Measurements from ENCODE around the gene PHF21B. TPM values are rescaled to one million over a fixed set of nuclear protein-coding genes. Genes with fewer than 3 reads are reported as not detected.
"Not testable (repeated sequence)": the region's sequence is repeated elsewhere in the genome, so short reads cannot be mapped to it uniquely, and the experiment has no call there.

Gene PHF21B
- total and polyA plus RNA-seq, 12 donors, result 0.07 to 0.98 (median 0.50) TPM; not detected in 4

DNA sequence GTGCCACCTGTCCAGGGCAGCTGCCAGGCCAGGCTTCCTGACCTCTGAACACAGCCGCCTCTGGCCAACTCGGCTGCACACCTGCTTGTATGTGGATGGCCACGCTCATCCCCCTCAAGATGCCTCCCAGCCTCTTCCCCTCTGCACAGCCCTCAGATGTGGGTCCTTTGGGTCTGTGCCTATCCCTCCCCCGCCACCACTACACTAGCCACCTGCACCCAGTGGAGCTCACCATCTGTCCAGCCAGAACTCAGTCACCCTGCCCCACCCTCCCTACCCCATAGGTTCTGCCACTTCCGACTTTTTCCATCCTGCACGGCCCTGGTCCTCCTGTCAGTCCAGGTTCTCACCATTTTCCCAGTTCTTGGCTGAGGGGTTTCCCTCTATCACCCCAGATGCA, 44.6 kb downstream of the PHF21B start:
- intact Hi-C loops (cut with DNase I), result no loop called here
- Histone ChIP-seq H3K4me1 (no peaks in the 10 kb centered on the region), H3K36me3 (no peaks in the 10 kb centered on the region), H3K27me3 (peaks cover 0 to 23% (median 0%) of the 10 kb centered on the region in 7 donors), H3K9me3 (no peaks in the 10 kb centered on the region), H3K27ac (no peak overlapping the region), H3K4me3 (no peak overlapping the region)
- WGBS, 2 donors, result 84 to 86% methylated on average over 6 of the region's 6 CpGs
- TF ChIP-seq, protein P1, sequence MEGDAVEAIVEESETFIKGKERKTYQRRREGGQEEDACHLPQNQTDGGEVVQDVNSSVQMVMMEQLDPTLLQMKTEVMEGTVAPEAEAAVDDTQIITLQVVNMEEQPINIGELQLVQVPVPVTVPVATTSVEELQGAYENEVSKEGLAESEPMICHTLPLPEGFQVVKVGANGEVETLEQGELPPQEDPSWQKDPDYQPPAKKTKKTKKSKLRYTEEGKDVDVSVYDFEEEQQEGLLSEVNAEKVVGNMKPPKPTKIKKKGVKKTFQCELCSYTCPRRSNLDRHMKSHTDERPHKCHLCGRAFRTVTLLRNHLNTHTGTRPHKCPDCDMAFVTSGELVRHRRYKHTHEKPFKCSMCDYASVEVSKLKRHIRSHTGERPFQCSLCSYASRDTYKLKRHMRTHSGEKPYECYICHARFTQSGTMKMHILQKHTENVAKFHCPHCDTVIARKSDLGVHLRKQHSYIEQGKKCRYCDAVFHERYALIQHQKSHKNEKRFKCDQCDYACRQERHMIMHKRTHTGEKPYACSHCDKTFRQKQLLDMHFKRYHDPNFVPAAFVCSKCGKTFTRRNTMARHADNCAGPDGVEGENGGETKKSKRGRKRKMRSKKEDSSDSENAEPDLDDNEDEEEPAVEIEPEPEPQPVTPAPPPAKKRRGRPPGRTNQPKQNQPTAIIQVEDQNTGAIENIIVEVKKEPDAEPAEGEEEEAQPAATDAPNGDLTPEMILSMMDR (IDR thresholded peaks at IDR 0.05), result no peak
- no peak for ATAC-seq
- DNase-seq, result no peak

DNA sequence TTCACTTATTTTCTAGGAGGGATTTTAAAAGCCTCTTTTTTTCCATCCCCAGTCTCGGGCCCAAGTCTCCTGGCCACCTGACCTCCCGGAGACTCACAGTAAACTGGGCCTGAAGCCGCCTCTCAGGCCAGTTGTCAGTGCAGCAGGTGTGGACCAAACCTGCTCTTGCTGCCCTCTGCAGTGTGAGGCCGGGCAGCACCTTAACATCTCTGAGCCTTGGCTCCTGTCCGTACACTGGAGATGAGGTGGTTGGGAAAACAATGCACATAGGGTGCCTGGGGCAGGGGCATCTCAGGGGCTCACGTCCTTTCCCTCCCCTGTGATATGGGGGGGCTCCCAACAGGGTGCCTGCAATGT, 45.1 kb downstream of the PHF21B start:
- Histone ChIP-seq H3K36me3 (no peaks in the 10 kb centered on the region), H3K27ac (no peak overlapping the region), H3K9me3 (no peaks in the 10 kb centered on the region), H3K4me1 (no peaks in the 10 kb centered on the region), H3K4me3 (no peak overlapping the region), H3K27me3 (peaks cover 0 to 28% (median 0%) of the 10 kb centered on the region in 7 donors)
- DNase-seq, result no peak
- WGBS, 2 donors, result 73 to 74% methylated on average over 6 of the region's 6 CpGs
- no peak for ATAC-seq
- TF ChIP-seq, protein P1 (IDR thresholded peaks at IDR 0.05), result no peak
- intact Hi-C loops (cut with DNase I), result no loop called here

DNA sequence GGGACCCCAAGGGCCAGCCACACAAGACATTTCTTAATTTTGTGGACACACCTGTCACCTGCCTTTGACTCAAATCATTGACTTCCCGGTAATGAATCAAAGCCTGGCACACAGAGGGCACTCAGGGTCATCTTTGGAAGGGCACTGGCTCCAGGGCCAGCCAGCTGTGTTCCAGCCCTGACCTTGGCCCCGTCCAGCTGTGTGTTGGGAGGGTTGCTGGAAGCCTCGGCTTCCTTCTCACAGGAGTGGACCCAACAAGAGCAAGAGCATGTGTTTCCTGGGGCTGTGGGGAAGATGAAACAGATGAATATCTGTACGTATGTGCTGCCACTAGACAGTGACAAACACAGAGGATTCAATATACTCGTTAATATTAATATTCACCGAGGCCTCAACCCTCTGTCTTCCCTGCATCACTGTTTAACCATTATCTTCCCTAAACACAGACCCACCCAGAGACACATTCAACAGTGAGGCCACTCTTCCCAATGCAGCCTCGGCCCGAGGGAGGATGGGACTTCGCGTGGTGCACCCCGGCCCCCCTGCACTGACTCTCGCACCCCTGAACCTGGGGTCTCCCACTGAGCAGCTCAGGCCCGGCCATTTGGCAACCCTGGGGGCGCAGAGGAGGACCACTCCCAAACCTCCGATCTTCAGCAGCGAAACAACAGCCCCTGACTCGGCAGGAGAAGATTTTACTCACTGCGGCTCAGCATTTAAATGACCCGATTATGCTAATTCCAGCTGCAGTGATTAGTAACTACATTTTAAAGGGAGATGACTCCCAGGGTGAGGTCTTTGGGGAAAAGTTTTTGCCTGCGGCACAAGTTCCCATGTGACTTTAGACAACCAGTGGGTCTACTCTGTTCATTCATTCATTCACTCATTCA, 45.7 kb downstream of the PHF21B start:
- DNase-seq (no peak), ATAC-seq (no peak)
- H3K4me1 ChIP-seq, result no peaks in the 10 kb centered on the region
- TF ChIP-seq, protein P1 (IDR thresholded peaks at IDR 0.05), result no peak
- intact Hi-C loops (cut with DNase I), result no loop called here
- H3K27me3 ChIP-seq, result peaks cover 0 to 33% (median 0%) of the 10 kb centered on the region in 7 donors
- H3K36me3 ChIP-seq, result no peaks in the 10 kb centered on the region
- 60 to 66% methylated on average over 20 of the region's 20 CpGs for WGBS, 2 donors
- H3K27ac ChIP-seq, result no peak overlapping the region
- H3K4me3 ChIP-seq, result no peak overlapping the region
- H3K9me3 ChIP-seq, result no peaks in the 10 kb centered on the region

DNA sequence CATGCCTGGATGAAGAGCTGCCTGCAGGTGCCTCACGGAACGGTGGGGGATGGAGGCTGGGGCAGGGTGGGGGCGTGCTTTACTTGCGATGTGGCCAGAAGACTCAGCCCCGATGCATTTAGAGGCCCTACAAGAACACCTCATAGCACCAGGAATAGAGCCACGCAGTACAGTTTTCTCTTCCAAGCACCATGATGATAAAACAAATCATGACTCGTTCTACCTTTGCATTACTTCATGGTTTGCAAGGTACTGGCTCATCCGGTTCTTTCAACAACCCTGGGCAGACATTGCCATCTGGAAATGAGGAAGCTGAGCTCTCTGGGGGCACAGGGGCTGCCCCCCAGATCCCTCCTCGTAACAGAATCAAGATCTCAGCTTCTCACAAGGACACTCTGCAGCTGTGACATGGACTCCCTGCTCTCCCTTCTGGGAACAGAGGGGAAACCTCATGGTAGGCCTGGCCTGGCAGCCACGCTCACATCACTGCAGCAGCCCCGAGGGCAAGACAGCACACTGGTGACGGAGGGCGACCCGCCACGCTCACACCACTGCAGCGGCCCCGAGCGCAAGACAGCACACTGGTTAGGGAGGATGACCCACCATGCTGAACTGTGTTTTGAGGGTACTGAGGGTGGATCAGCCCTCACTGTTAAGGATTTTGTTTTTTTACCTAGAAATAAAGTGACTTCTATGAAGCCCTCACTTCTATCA, 46.9 kb downstream of the PHF21B start:
- WGBS, 2 donors, result 80 to 86% methylated on average over 18 of the region's 18 CpGs
- H3K36me3 ChIP-seq, result no peaks in the 10 kb centered on the region
- DNase-seq (no peak), ATAC-seq (no peak)
- no peak overlapping the region for H3K4me3 ChIP-seq
- no peaks in the 10 kb centered on the region for H3K9me3 ChIP-seq
- no peaks in the 10 kb centered on the region for H3K4me1 ChIP-seq
- TF ChIP-seq, protein P1 (IDR thresholded peaks at IDR 0.05), result no peak
- H3K27ac ChIP-seq, result no peak overlapping the region
- H3K27me3 ChIP-seq, result peaks cover 0 to 33% (median 0%) of the 10 kb centered on the region in 7 donors
- intact Hi-C loops (cut with DNase I), result no loop called here

DNA sequence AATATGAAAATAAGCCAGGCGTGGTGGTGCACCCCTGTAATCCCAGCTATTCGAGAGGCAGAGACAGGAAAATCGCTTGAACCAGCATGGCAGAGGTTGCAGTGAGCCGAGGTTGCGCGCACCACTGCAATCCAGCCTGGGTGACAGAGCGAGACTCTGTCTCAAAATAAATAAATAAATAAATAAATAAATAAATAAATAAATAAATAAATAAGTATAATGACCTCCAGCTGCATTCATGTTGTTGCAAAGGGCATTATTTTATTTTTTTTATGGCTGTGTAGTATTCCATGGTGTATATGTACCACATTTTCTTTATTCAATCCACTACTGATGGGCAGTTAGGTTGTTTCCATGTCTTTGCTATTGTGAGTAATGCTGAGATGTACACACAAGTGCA, 48.1 kb downstream of the PHF21B start:
- H3K27ac ChIP-seq; H3K36me3 ChIP-seq; DNase-seq; H3K9me3 ChIP-seq; intact Hi-C loops (cut with DNase I); H3K4me1 ChIP-seq; H3K4me3 ChIP-seq; ATAC-seq: not testable (repeated sequence)
- H3K27me3 ChIP-seq, result peaks cover 0 to 33% (median 0%) of the 10 kb centered on the region in 7 donors
- 92 to 94% methylated on average over 7 of the region's 7 CpGs for WGBS, 2 donors

Measured in heart right ventricle (tissue), 16 donors.